ENCODE measurements around the gene SRA1. TPM values are rescaled to one million over a fixed set of nuclear protein-coding genes. Genes with fewer than 3 reads are reported as not detected.

Gene SRA1
- total and polyA plus RNA-seq, 9 of the 15 experiments (the other 6 are each of a cell fraction or from before 2014, with no cell fraction given): 24.1 to 47.4 (median 41.3) TPM

GRCh38 chr5:140563596-140563995 is 6.3 kb upstream of the SRA1 start (continued):
- no peak for TF ChIP-seq STAT6 (CRISPR knock-in tag; IDR thresholded peaks at IDR 0.05)
- TF ChIP-seq PREB (CRISPR knock-in tag; IDR thresholded peaks at IDR 0.05): 0 out of 2 replicates have a peak, but pooled peaks have one; percentile 66
- TF ChIP-seq KDM2B (CRISPR knock-in tag; IDR thresholded peaks at IDR 0.05): 0 out of 2 replicates have a peak, but pooled peaks have one; percentile 2
- no peak for TF ChIP-seq ZNF717 (CRISPR knock-in tag; IDR thresholded peaks at IDR 0.05)
- TF ChIP-seq RUNX1 (IDR thresholded peaks at IDR 0.05; ENCODE audit: low read depth): no peak
- no peak for TF ChIP-seq MECOM (CRISPR knock-in tag; IDR thresholded peaks at IDR 0.05)
- TF ChIP-seq GATA2 (CRISPR knock-in tag; IDR thresholded peaks at IDR 0.05): no peak
- no peak for TF ChIP-seq PML (IDR thresholded peaks at IDR 0.05; ENCODE audit: low read length)
- no peak for TF ChIP-seq ZNF263 (CRISPR knock-in tag; IDR thresholded peaks at IDR 0.05; ENCODE audit: borderline replicate concordance)
- TF ChIP-seq PRDM10 (IDR thresholded peaks at IDR 0.05; ENCODE audit: partially characterized antibody): no peak
- 0 out of 2 replicates have a peak, but pooled peaks have one; percentile 11 for TF ChIP-seq ZBTB33 (CRISPR knock-in tag; IDR thresholded peaks at IDR 0.05)
- no peak for TF ChIP-seq POLR2H (tag; IDR thresholded peaks at IDR 0.05; ENCODE audit: low read depth)
- no peak for TF ChIP-seq JUN (IDR thresholded peaks at IDR 0.05; ENCODE audit: borderline replicate concordance, low read depth, low read length)
- 0 out of 2 replicates have a peak, but pooled peaks have one; percentile 24 for TF ChIP-seq JUN (CRISPR knock-in tag; IDR thresholded peaks at IDR 0.05; ENCODE audit: borderline replicate concordance)
